Ecto neural progenitor cell (in vitro differentiated cells): ENCODE data around the gene HMOX1.

Experiments
- DNase-seq: peaks from one replicate; pipeline ENCODE4 v3.0.0-alpha.2; 2018; ENCODE audit warnings: low spot score

The HMOX1 gene, protein sequence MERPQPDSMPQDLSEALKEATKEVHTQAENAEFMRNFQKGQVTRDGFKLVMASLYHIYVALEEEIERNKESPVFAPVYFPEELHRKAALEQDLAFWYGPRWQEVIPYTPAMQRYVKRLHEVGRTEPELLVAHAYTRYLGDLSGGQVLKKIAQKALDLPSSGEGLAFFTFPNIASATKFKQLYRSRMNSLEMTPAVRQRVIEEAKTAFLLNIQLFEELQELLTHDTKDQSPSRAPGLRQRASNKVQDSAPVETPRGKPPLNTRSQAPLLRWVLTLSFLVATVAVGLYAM

GRCh38 chr22:35380537-35381423 is at the start of gene HMOX1:
Gene HMOX1 (plus strand): TSS chr22:35381096. CDS start chr22:35381174, 78 bp downstream.
- peak; percentile 88 for DNase-seq

DNA sequence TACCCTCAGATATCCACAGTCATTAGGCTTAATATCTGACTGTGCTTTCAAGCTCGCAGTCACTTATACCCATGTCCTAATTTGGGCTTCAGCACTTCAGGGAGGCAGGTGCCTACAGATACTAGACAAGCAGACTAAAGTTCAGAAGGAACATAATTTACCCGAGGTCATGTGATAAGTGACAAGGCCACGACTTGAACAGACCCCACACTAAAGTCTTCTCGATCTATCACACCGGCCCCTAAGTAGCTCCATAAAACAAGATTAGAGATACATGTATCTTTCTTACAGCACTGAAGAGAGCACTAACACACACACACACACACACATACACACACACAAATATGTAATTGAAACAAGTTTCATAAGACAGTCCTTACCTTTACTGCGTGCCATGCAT is 48.6 kb upstream of the HMOX1 start:
- DNase-seq: no peak

- DNase-seq: no peak
Observed at GRCh38 chr22:35333220-35333619, 47.7 kb upstream of the HMOX1 start.

DNA sequence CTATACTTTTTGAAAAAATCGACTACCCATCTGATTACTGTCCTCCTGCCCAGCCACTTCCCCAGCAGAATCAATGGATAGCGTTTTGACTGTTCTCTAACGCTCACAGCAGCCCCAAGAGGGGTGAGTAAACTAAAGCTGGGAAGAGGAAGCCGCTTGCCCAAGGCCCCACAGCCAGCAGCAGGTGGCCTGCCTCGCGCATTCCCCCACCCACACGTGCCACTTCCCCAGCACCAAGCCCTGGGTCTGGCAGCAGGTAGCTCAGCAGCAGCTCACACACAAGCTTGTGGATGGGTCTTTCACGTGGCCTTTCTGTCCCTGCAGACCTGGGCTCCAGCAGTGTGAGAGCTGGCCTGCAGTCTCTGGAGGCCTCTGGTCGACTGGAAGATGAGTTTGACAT is 46.9 kb upstream of the HMOX1 start:
- no peak for DNase-seq

DNA sequence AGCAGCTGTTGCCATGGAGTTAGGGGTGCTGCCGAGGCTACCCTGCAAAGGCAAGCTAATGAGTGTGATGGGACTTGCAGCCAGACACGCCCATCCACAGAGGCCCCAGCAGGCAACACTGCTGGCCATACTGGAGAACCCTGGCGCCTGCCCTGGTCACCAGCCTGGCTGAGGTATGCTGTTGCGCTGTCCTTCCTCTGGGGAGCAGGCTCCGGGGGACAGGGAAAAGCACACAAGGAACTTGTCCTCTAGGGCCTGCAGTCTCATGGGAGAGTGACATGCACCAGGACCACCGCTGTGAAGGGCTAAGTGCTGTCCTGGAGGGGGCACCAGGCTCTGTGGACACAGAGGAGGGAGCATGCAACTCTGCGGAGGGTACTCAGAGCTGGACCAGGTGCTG is 45.4 kb upstream of the HMOX1 start:
- no peak for DNase-seq

- DNase-seq: no peak
Observed at GRCh38 chr22:35335936-35336781, 44.7 kb upstream of the HMOX1 start.

DNA sequence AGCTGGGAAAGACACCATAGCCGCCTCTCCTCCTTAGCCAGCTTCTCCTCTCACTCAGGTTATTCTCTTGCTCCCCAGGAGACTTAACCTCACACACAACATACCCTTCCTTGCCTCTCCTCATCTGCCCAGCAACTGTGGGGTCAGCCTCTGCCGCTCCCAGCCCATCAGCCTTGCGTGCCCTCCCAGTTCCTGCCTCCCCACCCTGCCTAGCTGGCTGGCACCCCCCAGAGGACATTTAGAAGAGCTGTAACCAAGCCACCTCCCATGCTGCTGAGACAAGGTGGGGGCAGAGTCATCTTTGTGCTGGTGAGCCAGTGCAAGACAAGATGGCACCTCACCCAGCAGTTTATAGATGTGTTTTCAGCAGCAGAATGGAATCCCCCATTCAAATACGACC is 43.0 kb upstream of the HMOX1 start:
- DNase-seq: no peak

DNA sequence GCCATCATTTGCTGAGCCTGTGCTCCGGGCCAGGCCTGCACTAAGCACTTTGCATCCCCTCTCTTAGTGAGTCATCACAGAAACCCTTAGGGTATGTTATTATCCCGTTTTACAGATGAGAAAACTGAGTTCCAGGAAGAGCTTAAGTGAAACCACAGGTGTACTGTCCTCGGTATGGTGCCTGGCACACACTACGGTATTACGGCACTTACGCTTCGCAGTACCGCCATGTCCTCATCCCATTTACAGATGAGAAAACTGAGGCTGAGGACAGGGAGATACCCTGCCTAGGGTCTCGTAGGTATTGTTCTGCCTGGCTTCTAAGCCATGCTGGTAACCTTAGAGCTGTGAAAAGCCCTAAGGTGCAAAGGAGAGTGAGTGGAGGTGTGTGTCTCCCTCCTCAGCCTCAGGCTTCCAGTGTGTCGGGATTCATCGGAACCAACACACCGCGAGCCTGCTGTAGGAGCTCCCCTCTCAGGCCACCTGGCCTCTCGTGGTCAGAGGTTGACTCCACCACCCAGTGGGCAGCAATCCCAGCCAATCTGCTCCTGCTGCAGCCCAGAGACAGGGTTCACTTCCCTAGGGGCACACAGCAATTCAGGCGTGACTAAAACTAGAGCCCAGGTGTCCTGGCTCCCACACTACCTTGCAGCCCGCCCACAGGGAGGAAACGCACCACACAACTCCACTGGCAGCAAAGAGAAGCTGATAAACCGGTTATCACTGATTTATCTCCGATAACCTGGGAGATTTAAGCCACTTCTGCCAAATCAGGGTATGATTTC is 39.6 kb upstream of the HMOX1 start:
- DNase-seq: no peak

- no peak for DNase-seq
Observed at GRCh38 chr22:35342390-35342789, 38.5 kb upstream of the HMOX1 start.

DNA sequence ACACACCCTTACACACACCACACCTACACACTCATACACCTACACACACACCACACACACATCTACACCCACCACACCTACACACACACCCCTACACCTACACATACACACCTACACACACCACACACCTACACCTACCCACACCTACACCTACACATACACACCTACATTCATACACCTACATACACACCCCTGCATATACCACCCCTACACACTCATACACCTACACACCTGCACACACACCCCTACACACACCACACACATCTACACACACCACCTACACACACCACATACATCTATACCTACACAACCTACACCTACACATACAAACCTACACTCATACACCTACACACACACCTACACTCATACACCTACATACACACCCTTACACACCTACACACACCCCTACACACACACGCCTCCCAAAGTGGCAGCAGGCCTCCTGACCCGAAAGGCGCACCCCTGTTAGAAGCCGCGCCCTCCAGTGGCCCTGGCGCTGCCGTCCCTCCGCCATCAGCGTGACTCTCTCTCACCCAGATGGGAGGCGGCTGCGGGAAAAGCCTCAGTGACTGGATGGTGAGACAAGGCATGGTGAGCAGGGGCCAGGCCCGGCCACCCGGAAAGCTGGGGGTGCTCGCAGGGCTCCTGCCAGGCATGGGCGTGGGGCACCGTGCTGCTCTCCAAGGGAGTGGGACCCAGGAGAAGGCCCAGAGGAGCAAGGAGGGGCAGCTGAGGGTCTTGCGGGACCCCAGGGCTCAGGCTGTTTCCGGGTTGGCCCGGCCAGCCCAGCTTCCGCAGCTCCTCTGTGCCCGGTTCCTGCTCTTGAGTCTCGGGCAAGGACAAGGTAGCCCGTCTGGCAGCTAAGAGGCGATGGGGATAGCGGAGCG is 37.0 kb upstream of the HMOX1 start:
- DNase-seq: no peak

DNA sequence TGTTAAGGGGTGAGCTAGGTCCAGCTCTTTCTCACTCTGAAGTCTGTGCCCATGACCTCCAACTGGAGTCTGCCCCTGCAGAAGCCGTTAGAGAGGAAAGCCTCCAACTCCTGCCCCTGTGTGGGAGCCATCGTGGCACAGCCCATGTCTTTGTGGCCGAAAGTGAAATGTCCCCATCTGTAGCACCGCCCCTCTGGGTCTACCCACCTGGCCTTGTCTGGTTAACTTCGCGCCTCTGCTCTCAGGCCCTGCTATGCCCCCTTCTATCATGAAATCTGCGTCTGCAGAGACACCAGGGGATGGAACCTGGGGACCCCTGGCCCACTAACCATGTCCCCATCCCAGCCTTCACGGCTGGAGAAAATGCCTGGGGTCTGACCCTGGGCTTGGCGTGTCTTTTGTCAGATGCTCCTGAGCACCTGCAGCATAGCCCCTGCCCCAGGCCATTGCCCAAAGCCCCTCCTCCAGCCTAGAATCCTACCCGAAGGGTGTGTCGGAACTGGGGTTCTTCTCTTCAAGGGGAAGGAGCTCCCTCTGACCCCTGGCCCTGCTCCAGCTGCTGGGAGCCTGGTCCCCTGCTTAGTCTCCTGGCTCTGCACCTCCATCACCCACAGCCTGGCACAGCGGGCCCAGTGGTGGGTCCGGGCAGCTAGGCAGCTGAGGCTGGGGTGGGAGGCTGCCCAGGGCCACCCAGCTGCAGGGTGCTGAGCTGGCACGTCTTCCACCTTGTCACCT is 35.8 kb upstream of the HMOX1 start:
- no peak for DNase-seq

DNA sequence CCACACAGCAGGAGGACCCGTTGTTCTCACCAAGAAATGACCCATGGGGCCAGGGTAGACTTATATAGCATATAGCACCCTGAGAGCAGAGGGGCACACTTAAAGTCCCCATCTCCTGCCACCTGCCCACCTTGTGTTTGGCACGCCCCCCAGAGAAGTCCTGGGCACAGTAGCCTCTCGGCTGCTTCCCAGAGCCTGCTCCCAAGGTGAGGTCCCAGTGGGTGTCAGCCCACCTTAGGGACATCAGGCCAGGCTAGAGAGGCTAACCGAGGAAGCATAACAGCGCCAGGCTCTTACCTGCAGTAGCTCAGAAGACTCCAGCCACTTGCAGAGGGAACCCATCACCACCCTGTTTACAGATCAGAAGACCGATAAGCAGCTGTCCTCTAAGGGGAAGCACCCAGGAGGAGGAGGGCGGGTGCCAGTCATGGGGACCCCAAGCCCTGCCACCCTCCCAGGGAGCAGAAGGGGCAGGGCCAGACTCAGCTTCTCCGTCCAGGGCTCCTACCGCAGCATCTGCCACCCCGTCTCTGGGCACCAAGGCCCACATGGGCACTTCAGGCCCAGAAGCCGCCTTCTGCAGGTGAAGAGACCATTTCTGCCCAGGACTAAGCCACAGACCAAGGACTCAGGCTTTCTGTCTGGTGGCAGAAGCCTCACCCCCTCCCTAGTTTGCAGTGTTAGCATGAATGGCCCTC is 34.9 kb upstream of the HMOX1 start:
- DNase-seq: no peak

DNA sequence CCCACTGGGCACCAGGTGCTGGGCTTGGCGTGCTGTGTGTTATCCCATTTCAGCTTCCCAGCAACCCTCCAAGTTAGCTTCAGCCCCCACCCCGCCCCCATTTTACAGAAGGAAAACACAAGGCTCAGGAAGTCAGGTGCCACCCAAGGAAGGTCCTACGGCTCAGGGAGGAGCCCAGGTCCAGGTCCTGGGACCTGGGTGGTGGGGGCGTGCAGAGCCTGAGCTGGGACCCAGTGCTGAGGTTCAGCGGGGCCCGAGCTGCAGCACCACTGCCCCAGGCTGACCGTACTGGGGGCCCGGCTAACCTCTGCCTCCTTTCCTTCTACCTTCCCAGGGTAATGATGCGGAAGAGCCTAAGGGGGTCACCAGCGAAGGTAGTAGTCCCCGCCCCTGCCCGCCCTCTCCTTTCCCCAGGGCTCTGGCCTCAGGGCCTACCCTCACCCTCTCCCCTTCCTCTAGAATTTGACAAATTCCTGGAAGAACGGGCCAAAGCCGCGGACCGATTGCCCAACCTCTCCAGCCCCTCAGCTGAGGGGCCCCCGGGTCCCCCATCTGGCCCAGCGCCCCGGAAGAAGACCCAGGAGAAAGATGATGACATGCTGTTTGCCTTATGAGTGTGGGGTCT is 34.2 kb upstream of the HMOX1 start:
- no peak for DNase-seq

GRCh38 chr22:35347462-35347861 is 33.4 kb upstream of the HMOX1 start:
- DNase-seq: no peak

DNA sequence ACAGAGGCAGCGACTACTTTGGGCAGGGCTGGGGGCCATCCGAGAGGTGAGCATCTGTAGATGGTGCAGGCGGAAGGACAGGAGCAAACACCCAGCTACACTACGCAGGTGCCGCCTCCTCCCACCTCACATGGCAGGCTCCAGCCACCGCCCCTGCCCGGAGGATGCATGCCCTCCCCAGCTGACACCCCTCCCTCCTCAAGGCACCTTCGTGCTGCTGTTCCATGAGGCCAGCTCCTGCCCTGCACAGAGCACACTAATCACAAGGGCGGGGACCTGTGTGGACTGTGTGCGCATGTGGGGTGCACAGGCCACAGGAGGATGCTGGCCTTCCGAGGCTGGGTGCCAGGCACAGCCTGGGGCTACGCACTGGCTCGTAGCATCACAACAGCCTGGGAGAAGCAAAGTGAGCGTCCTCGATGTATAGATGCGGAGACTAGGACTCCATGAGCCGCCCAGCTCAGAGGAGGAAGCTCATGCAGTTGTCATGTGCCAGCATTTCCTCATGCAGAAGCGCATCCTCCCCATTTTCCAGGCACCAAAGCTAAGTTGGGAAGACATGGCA is 32.8 kb upstream of the HMOX1 start:
- DNase-seq: no peak

DNA sequence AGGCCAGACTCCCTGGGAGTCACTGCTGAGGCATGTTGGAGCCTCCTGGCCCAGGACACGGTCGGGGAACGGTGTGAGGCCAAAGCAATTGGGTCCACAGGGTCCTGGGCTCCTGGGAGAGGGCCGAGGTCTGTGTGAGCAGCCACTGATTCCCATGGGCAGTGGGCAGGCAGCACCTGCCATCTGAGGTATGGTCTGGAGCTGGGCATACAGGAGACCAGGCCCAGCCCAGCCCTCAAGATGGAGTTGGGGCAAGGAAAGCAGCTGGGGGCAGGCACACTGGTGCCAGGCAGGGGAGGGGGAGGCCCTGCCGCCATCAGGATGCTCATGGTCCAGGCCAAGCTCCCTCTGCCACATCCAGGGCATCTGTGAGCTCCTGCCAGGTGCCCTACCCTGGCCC is 32.2 kb upstream of the HMOX1 start:
- DNase-seq: no peak

- no peak for DNase-seq
Observed at GRCh38 chr22:35349368-35349703, 31.6 kb upstream of the HMOX1 start.

DNA sequence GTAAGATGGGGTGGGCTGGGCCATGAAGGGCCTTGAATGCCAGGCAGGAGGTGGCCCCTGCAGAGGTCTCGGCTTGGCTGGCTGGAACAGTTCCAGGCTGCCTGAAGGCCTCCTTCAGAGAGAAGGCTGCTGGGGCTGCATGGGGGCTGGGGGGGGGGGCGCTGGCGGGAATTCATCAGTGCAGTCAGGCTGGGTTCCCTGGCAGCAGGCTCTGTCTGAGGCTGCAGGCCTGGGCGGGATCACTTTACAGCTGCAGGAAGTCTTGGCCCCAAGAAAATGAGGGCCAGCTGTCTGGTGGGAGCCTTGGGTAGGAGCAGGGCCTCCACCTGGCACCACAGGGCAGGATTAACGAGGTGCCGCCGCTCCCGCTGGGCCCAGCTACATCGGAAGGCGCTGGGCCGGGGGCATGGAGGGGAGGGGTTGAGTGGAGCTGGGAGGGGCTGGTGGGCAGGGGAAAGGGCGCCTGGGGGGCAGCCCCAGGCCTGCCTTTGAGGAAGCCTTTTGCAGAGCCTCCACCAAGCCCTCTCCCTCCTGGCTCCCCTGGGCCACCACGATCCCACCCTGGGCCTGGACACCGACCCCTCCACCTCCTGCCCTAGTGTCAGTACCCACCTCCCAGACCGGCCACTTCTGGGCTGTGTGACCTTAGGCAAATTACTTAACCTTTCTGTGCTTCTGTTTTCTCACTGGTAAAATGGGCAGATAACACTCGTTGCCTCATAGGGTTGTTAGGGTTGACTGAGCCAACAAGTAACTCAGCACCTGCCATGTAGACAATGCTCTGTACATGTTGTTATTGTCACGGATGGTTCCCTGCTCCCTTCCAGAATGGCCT is 31.0 kb upstream of the HMOX1 start:
- no peak for DNase-seq
